IgD-negative memory B cell (primary cell): ENCODE measurements around the gene ABCA2. TPM values are rescaled to one million over a fixed set of nuclear protein-coding genes. Genes with fewer than 3 reads are reported as not detected.
A peak's percentile ranks its signal among the peaks of the same experiment; 100 is the strongest.

Experiments used
- H3K27ac Mint-ChIP-seq, 3 donors: one replicate each; pipeline ENCODE4 v1.8.0; 2020 to 2022; ENCODE audit warnings: mild to moderate bottlenecking in 3 of 3, mixed read lengths in 3 of 3, moderate library complexity in 1 of 3
- H3K27me3 Mint-ChIP-seq: one replicate; pipeline ENCODE4 v1.8.0; 2021; ENCODE audit warnings: mixed read lengths
- H3K36me3 Mint-ChIP-seq: one replicate; pipeline ENCODE4 v1.8.0; 2020; ENCODE audit warnings: mild to moderate bottlenecking, mixed read lengths
- H3K4me1 Mint-ChIP-seq, 3 donors: one replicate each; pipeline ENCODE4 v1.8.0; 2020 to 2022; ENCODE audit warnings: mixed read lengths in 3 of 3, mild to moderate bottlenecking in 1 of 3
- H3K4me3 Mint-ChIP-seq, 4 donors: one replicate each; pipeline ENCODE4 v1.8.0; 2020 to 2022; ENCODE audit warnings: mild to moderate bottlenecking in 4 of 4, mixed read lengths in 4 of 4, moderate library complexity in 3 of 4
- H3K9me3 Mint-ChIP-seq, 3 donors: one replicate each; pipeline ENCODE4 v1.8.0; 2020 to 2021; ENCODE audit warnings: mixed read lengths in 3 of 3, mild to moderate bottlenecking in 1 of 3
- polyA plus RNA-seq: library from polyadenylated mRNA; unstranded; fragments of 300-500 nt; fragmentation: Illumina TruSeq; gene quantifications from one replicate; pipeline ENCODE4 v1.2.3, GENCODE V29; 2021

Gene ABCA2
- polyA plus RNA-seq, 1 donor from 2014 or later, result 3.9 TPM

DNA sequence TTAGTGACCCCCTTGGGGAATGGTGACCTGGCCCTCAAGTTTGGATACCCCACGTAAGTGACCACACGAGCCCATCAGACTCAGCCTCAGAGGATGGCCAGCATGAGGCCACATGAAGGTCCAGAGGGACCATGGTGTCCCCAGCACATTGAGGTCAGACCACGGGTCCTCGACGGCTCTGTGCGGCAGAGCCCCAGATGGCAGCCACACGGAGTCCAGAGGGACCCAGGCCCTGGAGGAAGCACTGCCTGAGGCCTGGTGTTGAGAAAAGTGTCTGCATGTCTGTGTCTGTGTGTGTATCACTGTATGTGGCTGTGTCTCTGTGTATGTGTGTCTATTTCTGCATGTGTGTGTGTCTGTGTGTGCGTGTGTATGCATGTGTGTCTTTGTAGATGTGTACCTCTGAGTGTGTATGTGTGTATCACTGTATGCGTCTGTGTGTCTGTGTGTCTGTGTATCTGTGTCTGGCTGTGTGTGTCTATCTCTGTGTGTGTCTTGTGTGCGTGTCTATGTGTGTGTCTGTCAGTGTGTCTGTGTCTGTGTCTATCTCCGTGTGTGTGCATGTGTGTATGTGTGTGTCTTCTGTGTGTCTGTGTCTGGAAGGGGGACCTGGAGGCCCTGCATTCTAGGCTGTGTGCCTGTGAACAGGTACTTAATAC lies 44.3 kb downstream of the ABCA2 start:
- Mint-ChIP-seq H3K9me3 (no peaks in the 10 kb centered on the region), H3K27me3 (peaks cover 28% of the 10 kb centered on the region), H3K4me3 (no peak overlapping the region), H3K4me1 (peaks cover 0 to 7% (median 3%) of the 10 kb centered on the region in 3 donors), H3K36me3 (peaks cover 2% of the 10 kb centered on the region), H3K27ac (peak overlapping the region in 1 of 3 donors; percentile 71)

DNA sequence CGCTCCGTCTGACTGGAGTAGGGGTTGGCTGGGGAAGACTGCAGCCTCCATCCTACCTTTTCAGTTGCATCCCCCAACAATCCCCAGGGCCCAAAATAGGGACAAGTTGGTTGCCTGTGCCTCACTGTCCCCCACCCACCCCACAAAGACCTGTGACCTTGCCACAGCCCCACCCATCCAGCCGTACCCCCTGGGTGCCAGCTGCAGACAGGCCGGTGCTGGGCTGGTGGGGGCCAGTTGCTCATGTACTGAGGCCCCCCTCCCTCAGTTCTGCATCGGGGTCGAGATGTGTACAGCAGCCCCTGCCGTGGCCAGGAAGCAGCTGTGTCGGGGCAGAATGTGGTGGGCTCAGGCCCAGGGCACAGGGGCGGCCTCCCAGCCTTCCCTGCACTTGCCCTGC lies 44.9 kb downstream of the ABCA2 start:
- H3K4me3 Mint-ChIP-seq, result no peak overlapping the region
- peaks cover 28% of the 10 kb centered on the region for H3K27me3 Mint-ChIP-seq
- peaks cover 0 to 7% (median 3%) of the 10 kb centered on the region in 3 donors for H3K4me1 Mint-ChIP-seq
- no peak overlapping the region for H3K27ac Mint-ChIP-seq
- no peaks in the 10 kb centered on the region for H3K9me3 Mint-ChIP-seq
- H3K36me3 Mint-ChIP-seq, result peaks cover 2% of the 10 kb centered on the region

- Mint-ChIP-seq H3K9me3 (no peaks in the 10 kb centered on the region), H3K4me3 (no peak within 1 kb of the TSS), H3K4me1 (peaks cover 0 to 5% (median 3%) of the 10 kb centered on the region in 3 donors), H3K36me3 (peaks cover 2% of the 10 kb centered on the region), H3K27ac (peak within 1 kb of the TSS in 1 of 3 donors; percentile 71), H3K27me3 (peaks cover 24% of the 10 kb centered on the region)
Measured at GRCh38 chr9:136982232-136983051, 45.6 kb downstream of the ABCA2 start, which contains the start of gene LCNL1. LCNL1 (plus strand) TSS chr9:136982993; CDS start chr9:136983587, 594 bp downstream.

- H3K9me3 Mint-ChIP-seq, result no peaks in the 10 kb centered on the region
- no peak overlapping the region for H3K4me3 Mint-ChIP-seq
Measured at GRCh38 chr9:136981588-136982231, 46.3 kb downstream of the ABCA2 start.

DNA sequence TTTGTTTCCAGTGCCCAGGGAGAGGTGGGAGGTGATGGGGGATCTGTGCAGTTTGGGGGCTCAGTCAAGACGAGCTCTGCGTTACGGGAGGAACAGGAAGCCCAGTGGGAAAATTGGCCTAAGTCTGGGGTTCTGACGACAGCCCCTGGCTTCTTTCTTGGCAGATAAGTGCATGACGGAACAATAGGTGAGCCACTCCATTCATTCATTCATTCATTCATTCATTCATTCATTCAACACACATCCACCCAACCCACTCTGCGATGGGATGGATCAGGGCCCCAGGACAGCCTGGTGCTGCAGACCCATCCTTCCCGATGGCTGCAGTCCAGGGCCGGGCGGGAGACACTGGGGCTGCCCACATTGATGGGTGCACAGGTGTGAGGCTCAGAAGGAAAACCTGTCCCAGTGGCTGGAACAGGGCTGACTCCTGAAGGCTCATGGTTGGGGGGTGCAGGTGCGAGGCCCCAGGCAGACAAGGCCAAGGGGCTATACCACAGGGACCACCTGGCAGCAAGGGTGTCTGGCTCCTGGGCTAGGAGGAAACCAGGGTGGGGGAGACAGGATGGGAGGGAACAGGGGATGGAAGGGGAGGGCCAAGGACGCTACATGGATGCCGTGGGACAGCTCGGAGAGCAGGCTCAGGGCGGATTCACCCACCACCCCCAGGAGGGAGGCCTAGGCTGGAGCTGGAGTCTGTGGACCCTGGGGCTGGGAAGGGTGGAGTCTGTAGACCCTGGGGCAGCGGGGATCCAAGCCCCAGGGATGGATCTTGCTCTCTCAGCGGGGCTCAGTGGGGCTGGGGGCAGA lies 47.2 kb downstream of the ABCA2 start:
- Mint-ChIP-seq H3K4me1 (peaks cover 0 to 7% (median 3%) of the 10 kb centered on the region in 3 donors), H3K9me3 (no peaks in the 10 kb centered on the region), H3K27me3 (peaks cover 20% of the 10 kb centered on the region), H3K36me3 (peaks cover 2% of the 10 kb centered on the region), H3K27ac (peak overlapping the region in 1 of 3 donors; percentile 26), H3K4me3 (peak overlapping the region in 1 of 4 donors; percentile 58)

More at GRCh38 chr9:136981588-136982231, 46.3 kb downstream of the ABCA2 start:
- Mint-ChIP-seq H3K27ac (no peak overlapping the region), H3K27me3 (peaks cover 21% of the 10 kb centered on the region), H3K4me1 (peaks cover 0 to 6% (median 5%) of the 10 kb centered on the region in 3 donors), H3K36me3 (peaks cover 2% of the 10 kb centered on the region)

DNA sequence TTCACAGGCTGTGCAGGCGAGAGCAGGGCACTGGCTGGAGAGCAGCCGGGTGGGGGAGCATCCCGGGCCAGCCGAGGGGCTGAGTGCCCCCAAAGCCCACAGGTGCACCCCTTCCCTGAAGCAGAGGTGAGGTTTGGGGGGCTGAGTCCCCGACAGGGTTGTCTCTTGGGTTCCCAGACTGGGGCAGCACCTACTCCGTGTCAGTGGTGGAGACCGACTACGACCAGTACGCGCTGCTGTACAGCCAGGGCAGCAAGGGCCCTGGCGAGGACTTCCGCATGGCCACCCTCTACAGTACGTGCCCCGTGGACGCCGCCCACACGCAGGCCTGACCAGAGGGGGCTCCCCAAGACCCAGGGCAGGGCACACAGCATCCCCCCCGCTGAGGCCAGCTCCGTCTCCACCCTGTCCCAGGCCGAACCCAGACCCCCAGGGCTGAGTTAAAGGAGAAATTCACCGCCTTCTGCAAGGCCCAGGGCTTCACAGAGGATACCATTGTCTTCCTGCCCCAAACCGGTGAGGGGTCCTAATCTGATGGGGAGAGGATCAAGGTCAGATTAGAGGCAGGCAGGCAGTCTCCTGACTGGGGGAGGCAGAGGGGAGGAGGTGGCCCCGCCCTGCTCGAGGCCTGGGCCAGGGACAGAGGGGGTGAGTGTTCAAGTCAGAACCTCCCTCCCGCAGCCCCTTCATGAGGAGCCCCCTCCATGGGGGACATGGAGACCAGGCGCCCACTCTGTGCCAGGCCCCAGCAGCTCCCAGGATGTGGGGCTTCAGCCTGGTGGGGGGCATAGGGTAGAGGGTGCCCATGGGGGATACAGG lies 48.1 kb downstream of the ABCA2 start:
- Mint-ChIP-seq H3K4me1 (peaks cover 0 to 9% (median 5%) of the 10 kb centered on the region in 3 donors), H3K27me3 (peaks cover 20% of the 10 kb centered on the region), H3K9me3 (no peaks in the 10 kb centered on the region), H3K36me3 (peaks cover 2% of the 10 kb centered on the region), H3K4me3 (no peak overlapping the region), H3K27ac (peak overlapping the region in 1 of 3 donors; percentile 10)

- Mint-ChIP-seq H3K36me3 (peaks cover 2% of the 10 kb centered on the region), H3K9me3 (no peaks in the 10 kb centered on the region), H3K27me3 (peaks cover 18% of the 10 kb centered on the region), H3K4me3 (no peak overlapping the region), H3K4me1 (peaks cover 0 to 8% (median 5%) of the 10 kb centered on the region in 3 donors), H3K27ac (no peak overlapping the region)
Measured at GRCh38 chr9:136978865-136979544, 49.0 kb downstream of the ABCA2 start.

DNA sequence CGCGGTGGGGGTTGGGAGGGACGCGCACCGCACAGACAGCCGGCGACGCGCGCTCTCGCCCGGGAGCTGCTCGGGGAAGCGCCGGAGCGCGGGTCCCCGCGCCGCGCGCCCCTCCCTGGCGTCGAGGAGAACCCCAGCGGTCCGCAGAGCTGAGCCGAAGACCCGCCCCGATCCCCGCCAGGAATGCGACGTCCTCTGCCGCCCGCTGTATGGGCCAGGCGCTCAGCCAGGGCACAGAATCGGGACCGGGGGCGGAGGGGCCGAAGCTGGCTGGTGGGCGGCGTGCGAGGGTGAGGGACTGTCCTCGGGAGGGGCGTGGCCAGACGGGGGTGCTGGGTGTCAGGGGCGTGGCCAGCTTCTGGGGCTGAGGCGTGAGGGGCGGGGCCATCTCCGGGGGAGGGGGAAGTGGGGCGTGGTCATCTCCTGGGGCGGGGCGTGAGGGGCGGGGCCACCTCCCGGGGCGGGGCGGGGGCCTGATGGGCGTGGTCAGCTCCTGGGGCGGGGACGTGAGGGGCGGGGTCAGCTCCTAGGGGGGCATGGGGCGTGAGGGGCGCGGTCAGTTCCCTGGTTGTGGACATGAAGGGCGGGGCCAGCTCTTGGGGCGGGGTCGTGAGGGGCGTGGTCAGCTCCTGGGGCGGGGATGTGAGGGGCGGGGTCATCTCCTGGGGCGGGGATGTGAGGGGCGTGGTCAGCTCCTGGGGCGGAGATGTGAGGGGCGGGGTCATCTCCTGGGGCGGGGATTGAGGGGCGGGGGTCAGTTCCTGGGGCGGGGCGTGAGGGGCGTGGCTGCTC lies 49.8 kb downstream of the ABCA2 start:
- Mint-ChIP-seq H3K36me3 (no peaks in the 10 kb centered on the region), H3K4me3 (no peak overlapping the region), H3K9me3 (no peaks in the 10 kb centered on the region), H3K27me3 (peaks cover 12% of the 10 kb centered on the region), H3K27ac (no peak overlapping the region), H3K4me1 (peaks cover 0 to 6% (median 2%) of the 10 kb centered on the region in 3 donors)

DNA sequence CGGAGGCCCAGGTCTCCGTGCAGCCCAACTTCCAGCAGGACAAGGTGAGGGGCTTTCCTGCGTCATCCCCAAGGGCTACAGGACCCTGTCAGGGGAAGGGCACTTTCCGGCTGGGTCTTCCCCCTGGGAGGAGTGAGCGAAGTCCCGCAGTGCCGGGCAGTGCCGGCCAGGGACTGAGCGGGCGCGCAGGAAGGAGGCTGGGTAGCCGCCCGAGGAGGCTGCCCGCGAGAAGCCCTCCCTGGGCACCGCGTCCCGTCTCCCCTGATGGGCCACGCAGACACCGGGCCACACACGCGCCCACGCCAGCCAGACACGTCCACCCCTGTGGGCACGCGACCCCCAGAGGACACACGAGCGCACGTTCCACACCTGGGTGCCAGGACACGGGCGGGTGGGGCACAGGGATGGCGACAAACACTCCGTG lies 50.4 kb downstream of the ABCA2 start:
- Mint-ChIP-seq H3K27me3 (peaks cover 7% of the 10 kb centered on the region), H3K9me3 (no peaks in the 10 kb centered on the region), H3K36me3 (no peaks in the 10 kb centered on the region), H3K27ac (no peak overlapping the region), H3K4me3 (peak overlapping the region in 2 of 4 donors; percentile 21 to 45), H3K4me1 (peaks cover 0 to 6% (median 2%) of the 10 kb centered on the region in 3 donors)

DNA sequence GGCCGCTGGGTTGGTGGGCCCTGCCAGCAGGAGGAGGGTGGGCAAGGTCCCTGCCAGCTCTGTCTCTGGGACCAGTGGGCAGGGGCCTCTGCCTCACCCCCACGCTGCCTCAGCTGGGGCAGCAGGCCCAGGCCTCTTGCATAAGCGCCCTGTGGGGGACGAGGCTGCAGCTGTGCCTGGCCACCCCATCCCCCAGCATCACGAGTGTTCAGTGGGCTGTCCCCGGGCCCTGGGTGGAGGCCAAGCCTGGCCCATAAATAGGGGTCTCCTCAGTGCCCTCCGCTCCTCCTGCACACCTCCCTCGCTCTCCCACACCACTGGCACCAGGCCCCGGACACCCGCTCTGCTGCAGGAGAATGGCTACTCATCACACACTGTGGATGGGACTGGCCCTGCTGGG lies 50.8 kb downstream of the ABCA2 start, which contains the start of gene PTGDS:
Gene PTGDS, plus strand, starts transcription at position 282 of the 400 bp plus-strand sequence. Its CDS starts 75 bp downstream, at position 357.
- no peaks in the 10 kb centered on the region for H3K36me3 Mint-ChIP-seq
- H3K27me3 Mint-ChIP-seq, result peaks cover 6% of the 10 kb centered on the region
- H3K27ac Mint-ChIP-seq, result no peak within 1 kb of the TSS
- H3K4me3 Mint-ChIP-seq, result peak within 1 kb of the TSS in 3 of 4 donors; percentile 21 to 45 (median 39)
- H3K4me1 Mint-ChIP-seq, result peaks cover 0 to 6% (median 2%) of the 10 kb centered on the region in 3 donors
- no peaks in the 10 kb centered on the region for H3K9me3 Mint-ChIP-seq

DNA sequence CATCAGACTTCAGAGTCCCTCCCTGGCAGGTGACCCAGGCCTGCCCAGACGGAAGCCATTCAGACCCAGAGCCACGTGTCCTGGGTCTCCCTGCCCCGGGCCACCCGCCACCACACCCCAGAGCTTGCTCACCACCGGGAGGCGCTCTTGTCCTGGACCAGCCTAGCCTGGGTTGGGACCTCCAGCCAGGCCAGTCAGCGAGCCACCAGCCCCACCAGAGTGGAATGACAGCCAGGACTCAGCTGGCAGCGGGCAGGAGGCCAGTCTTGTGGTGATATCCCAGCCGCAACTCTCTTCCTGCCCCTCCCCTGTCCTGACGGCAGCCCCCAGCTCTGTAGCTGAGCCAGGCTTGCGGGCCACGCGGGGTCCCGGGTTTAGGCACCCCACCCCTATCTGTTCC lies 52.4 kb downstream of the ABCA2 start:
- Mint-ChIP-seq H3K4me3 (no peak overlapping the region), H3K9me3 (no peaks in the 10 kb centered on the region), H3K27me3 (peaks cover 4% of the 10 kb centered on the region), H3K4me1 (peaks cover 0 to 6% (median 2%) of the 10 kb centered on the region in 3 donors), H3K27ac (no peak overlapping the region), H3K36me3 (no peaks in the 10 kb centered on the region)

DNA sequence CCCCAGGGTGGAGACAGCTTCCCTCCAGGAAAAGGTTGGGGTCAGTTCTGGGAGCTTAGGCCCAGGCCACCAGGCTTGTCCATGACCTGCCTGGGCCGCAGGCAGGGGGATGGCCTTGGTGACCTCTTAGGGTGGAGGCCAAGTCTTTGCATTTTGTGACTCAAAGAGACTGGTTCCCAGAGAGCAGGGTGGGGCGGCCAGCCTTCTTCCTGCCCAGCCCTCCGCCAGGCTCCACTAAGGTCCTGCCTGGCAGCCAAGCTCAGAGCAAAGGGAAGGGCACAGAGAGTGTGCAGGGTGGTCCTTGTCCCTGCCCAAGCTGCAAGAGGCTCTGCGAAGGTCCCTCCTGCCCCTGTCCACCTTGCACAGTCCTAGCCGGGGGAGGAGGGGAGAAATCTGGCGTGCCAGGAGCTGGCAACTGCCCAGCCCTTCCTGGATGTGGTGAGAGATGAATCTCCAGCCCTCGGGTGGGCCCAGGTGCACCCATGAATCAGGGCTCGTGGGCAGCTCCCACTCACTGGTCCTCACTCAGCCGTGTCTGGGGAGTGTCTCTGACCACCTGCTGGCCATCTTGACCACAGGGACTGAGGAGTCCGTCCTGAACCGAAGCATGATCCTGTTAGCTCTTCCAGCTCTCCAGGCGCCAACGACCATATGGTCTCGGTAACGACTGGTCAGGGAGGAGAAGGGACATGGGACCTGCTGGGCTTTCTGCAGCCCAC lies 53.1 kb downstream of the ABCA2 start:
- Mint-ChIP-seq H3K4me3 (peak overlapping the region in 1 of 4 donors; percentile 47), H3K27me3 (peaks cover 4% of the 10 kb centered on the region), H3K27ac (no peak overlapping the region), H3K36me3 (no peaks in the 10 kb centered on the region), H3K4me1 (peaks cover 0 to 6% (median 2%) of the 10 kb centered on the region in 3 donors), H3K9me3 (no peaks in the 10 kb centered on the region)
